Transverse colon (tissue), 4 donors: ENCODE data around the gene KRTAP1-3. TPM values are rescaled to one million over a fixed set of nuclear protein-coding genes. Genes with fewer than 3 reads are reported as not detected.

Experiments
- DNase-seq: peaks from one replicate; pipeline ENCODE4 v3.0.0-alpha.2; 2019
- H3K27ac ChIP-seq, 4 donors: fragments of 200-600 bp; sonication (generic); 2 replicates each; pipeline ENCODE4 v1.5.1; 2016 to 2018; ENCODE audit warnings: inconsistent platforms in 4 of 4
- H3K27me3 ChIP-seq: fragments of 200-600 bp; sonication (generic); 2 replicates; pipeline ENCODE4 v1.5.1; 2017; ENCODE audit warnings: inconsistent platforms
- H3K36me3 ChIP-seq, 4 donors: fragments of 200-600 bp; sonication (generic); 2 replicates each; pipeline ENCODE4 v1.5.1; 2017 to 2019; ENCODE audit warnings: inconsistent platforms in 4 of 4
- H3K4me1 ChIP-seq, 4 donors: fragments of 200-600 bp; sonication (generic); 2 replicates each; pipeline ENCODE4 v1.5.1; 2017 to 2020; ENCODE audit warnings: inconsistent platforms in 4 of 4
- H3K4me3 ChIP-seq, 4 donors: fragments of 200-600 bp; sonication (generic); 1 replicate in 1 of 4; 2 replicates in 3 of 4; pipeline versions ENCODE4 v1.5.1 to v1.6.1; 2017 to 2019; ENCODE audit warnings: inconsistent platforms in 4 of 4
- H3K9me3 ChIP-seq, 2 donors: fragments of 200-600 bp; sonication (generic); 2 replicates each; pipeline ENCODE4 v1.5.1; 2017 to 2019; ENCODE audit warnings: inconsistent platforms in 2 of 2
- EP300 ChIP-seq: sonication (generic); formaldehyde crosslinking; IDR thresholded peaks from one replicate; pipeline ENCODE4 v1.6.1; 2017; ENCODE audit warnings: antibody characterized with exemption, low read depth
- POLR2A ChIP-seq: fragments of 450-650 bp; IDR thresholded peaks from one replicate; pipeline ENCODE4 v1.6.1; 2016; ENCODE audit warnings: antibody characterized with exemption, mild to moderate bottlenecking, moderate library complexity
- POLR2AphosphoS5 ChIP-seq, 3 donors: sonication (generic); formaldehyde crosslinking; IDR thresholded peaks; one replicate each; pipeline ENCODE4 v1.6.1; 2016; ENCODE audit warnings: antibody characterized with exemption in 3 of 3
- WGBS, 2 donors: methylation state at CpG; one replicate each; pipeline ENCODE4 v1.1.5; 2018; ENCODE audit warnings: low coverage in 1 of 2; 5-methylcytosine and 5-hydroxymethylcytosine counted together
- in situ Hi-C, 4 donors: fragments of 200-750 bp; cut with MboI; loops; one replicate each; pipeline versions ENCODE4 v1.15.0 to v1.15.1; 2017; ENCODE audit warnings: low sequenced_read_pairs in 3 of 4, low pct_ligation_motif_present in 1 of 4, low pct_unique_long_range_greater_than_20kb in 1 of 4
- intact Hi-C: fragments of 100-400 bp; cut with DNase I; formaldehyde crosslinking; loops from one replicate; pipeline ENCODE4 v1.15.1; 2023; ENCODE audit warnings: low total_unique reads
- total RNA-seq, 4 donors: library from RNA; depleted of rRNA; stranded (reverse); fragments of >200 nt; gene quantifications; one replicate each; pipeline ENCODE4 v1.1.0, GENCODE V29; 2016
- TF ChIP-seq, protein P1 (sequence below), 5 experiments: fragments of 200-600 bp in 3 of 5; fragments of 450-650 bp in 2 of 5; sonication (generic) in 3 of 5; IDR thresholded peaks; 1 replicate in 2 of 5; 2 replicates in 3 of 5; pipeline ENCODE4 v1.5.1; 2016 to 2017; ENCODE audit warnings: antibody characterized with exemption in 5 of 5, inconsistent platforms in 3 of 5, mild to moderate bottlenecking in 2 of 5, moderate library complexity in 1 of 5

Gene KRTAP1-3
- total RNA-seq, 4 donors from 2014 or later = not detected

DNA sequence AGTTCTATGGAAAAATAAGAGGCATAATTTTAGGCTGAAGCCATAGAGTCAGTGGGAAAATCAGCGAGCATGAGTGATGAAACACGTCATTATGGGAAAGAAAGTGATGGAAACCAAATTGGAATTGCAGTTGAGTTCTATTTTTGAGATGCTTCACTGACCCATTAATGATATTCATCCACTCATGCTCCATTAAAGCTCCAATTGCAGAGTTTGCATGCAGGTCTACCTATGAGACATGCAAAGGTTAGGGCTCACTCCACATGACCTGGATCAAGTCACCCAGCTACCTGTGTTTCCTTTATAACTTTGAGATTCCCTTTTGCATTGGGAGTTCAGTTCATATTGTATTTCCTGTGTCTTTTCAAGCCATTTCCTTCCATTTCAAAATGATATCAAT is 39.0 kb upstream of the KRTAP1-3 start:
- WGBS, 2 donors = 69 to 88% methylated on average over 2 of the region's 2 CpGs
- Histone ChIP-seq H3K27me3 (peaks cover 8% of the 10 kb centered on the region), H3K27ac (no peak overlapping the region), H3K4me3 (no peak overlapping the region), H3K36me3 (no peaks in the 10 kb centered on the region), H3K4me1 (no peaks in the 10 kb centered on the region), H3K9me3 (no peaks in the 10 kb centered on the region)
- intact Hi-C loops = no loop called here
- no peak for TF ChIP-seq POLR2A
- no peak for TF ChIP-seq EP300
- no peak for TF ChIP-seq POLR2AphosphoS5 (IDR thresholded peaks at IDR 0.05)
- DNase-seq = no peak
- in situ Hi-C loops = no loop called here

DNA sequence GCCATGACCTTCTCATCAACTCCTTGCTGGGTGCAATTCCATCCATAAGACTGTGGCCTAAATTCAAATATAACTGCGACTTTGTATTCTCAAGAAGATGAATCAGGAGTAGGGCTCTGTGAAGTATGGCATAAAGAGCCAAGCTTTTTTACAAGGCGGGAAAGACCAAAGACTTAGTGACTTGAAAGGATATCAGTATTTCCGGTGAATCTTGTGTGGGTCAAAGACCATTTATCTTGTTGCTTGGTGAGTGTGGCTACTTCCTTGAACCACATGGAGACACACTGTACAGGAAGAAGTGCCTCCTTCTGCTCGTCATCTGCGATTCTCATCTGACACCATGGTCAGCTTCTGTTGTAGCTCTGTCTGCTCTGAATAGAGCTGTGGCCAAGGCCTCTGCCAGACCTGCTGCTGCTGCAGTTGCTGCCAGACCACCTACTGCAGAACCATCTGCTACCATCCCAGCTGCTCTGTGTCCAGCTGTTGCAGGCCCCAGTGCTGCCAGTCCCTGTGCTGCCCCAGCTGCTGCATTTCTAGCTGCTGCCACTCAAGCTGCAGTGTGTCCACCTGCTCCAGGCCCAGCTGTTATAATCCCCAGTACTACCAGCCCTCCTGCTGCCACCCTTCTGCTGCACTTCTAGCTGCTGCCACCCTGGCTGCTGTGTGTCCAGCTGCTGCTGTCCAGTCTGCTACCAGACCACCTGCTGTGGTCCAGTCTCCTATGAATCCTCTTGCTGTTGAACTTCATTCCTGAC is 37.1 kb upstream of the KRTAP1-3 start:
- DNase-seq = no peak
- Histone ChIP-seq H3K27ac (no peak overlapping the region), H3K27me3 (peaks cover 5% of the 10 kb centered on the region), H3K36me3 (no peaks in the 10 kb centered on the region), H3K4me3 (no peak overlapping the region), H3K9me3 (no peaks in the 10 kb centered on the region), H3K4me1 (no peaks in the 10 kb centered on the region)
- TF ChIP-seq, protein P1, sequence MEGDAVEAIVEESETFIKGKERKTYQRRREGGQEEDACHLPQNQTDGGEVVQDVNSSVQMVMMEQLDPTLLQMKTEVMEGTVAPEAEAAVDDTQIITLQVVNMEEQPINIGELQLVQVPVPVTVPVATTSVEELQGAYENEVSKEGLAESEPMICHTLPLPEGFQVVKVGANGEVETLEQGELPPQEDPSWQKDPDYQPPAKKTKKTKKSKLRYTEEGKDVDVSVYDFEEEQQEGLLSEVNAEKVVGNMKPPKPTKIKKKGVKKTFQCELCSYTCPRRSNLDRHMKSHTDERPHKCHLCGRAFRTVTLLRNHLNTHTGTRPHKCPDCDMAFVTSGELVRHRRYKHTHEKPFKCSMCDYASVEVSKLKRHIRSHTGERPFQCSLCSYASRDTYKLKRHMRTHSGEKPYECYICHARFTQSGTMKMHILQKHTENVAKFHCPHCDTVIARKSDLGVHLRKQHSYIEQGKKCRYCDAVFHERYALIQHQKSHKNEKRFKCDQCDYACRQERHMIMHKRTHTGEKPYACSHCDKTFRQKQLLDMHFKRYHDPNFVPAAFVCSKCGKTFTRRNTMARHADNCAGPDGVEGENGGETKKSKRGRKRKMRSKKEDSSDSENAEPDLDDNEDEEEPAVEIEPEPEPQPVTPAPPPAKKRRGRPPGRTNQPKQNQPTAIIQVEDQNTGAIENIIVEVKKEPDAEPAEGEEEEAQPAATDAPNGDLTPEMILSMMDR (IDR thresholded peaks at IDR 0.05) = no peak
- TF ChIP-seq POLR2A (no peak), POLR2AphosphoS5 (IDR thresholded peaks at IDR 0.05) (no peak), EP300 (no peak)
- intact Hi-C loops = no loop called here
- in situ Hi-C loops = no loop called here
- 80 to 83% methylated on average over 3 to 5 of the region's 5 CpGs for WGBS, 2 donors

DNA sequence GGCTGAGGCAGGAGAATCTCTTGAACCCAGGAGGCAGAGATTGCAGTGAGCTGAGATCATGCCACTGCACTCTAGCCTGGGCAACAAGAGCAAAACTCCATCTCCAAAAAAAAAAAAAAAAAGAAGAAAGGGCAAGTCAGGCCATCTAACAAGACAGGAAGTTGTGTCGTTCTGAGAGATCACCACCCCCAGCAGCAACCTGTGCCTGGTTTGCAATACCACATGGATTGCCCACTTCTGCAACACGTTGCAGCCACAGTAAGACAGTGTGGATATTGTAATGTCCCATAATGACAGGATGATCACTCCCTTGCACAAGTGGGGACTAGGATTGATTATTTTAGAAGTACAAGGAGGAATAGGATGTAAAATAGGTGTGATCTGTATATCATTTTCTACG is 34.4 kb upstream of the KRTAP1-3 start:
- Histone ChIP-seq H3K27me3 (peaks cover 6% of the 10 kb centered on the region), H3K36me3 (no peaks in the 10 kb centered on the region), H3K4me1 (no peaks in the 10 kb centered on the region), H3K4me3 (no peak overlapping the region), H3K27ac (no peak overlapping the region), H3K9me3 (no peaks in the 10 kb centered on the region)
- 62 to 82% methylated on average over 3 of the region's 3 CpGs for WGBS, 2 donors
- intact Hi-C loops = no loop called here
- in situ Hi-C loops = no loop called here
- no peak for DNase-seq
- TF ChIP-seq POLR2A = no peak
- TF ChIP-seq, protein P1 (IDR thresholded peaks at IDR 0.05) = no peak
- TF ChIP-seq POLR2AphosphoS5 (IDR thresholded peaks at IDR 0.05) = no peak
- no peak for TF ChIP-seq EP300

DNA sequence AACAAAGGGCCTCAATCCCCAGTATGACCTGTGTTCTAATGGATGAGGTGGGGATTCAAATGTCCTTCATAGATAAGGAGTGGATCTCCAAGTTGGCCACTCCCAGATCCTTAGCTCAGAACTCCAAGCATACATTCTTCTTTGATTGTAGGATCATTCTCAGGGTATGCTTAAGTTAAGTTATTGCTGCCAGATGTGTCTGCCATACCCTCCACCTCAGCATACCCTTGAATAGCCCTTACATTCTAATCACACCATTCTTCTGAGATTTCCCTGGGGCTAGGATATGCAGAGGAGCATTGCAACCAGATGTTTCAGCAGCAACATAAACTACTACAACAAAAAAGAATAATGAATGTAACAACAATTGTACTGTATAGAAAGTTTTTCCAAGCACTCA is 32.6 kb upstream of the KRTAP1-3 start:
- DNase-seq = no peak
- Histone ChIP-seq H3K27ac (no peak overlapping the region), H3K36me3 (no peaks in the 10 kb centered on the region), H3K27me3 (peaks cover 9% of the 10 kb centered on the region), H3K4me1 (no peaks in the 10 kb centered on the region), H3K9me3 (no peaks in the 10 kb centered on the region), H3K4me3 (no peak overlapping the region)
- in situ Hi-C loops = no loop called here
- intact Hi-C loops = no loop called here
- TF ChIP-seq EP300 (no peak), POLR2A (no peak), POLR2AphosphoS5 (IDR thresholded peaks at IDR 0.05) (no peak)
- TF ChIP-seq, protein P1 (IDR thresholded peaks at IDR 0.05) = no peak
